Dermis blood vessel endothelial cell (primary cell): ENCODE data around the gene APBB2. TPM values are rescaled to one million over a fixed set of nuclear protein-coding genes. Genes with fewer than 3 reads are reported as not detected.
A peak's percentile ranks its signal among the peaks of the same experiment; 100 is the strongest.
"Not testable (repeated sequence)": the region's sequence is repeated elsewhere in the genome, so short reads cannot be mapped to it uniquely, and the experiment has no call there.

Source experiments
- DNase-seq: peaks from one replicate; pipeline ENCODE4 v3.0.0; 2010
- total RNA-seq: library from RNA; depleted of rRNA; stranded (reverse); fragments of >200 nt; gene quantifications from 2 replicates; pipeline ENCODE4 v1.2.3, GENCODE V29; 2014

Gene APBB2
- total RNA-seq, 1 donor from 2014 or later = 88.2 TPM

GRCh38 chr4:41060352-41061334, 153.7 kb downstream of the APBB2 start:
- DNase-seq = peak; percentile 17

- not testable (repeated sequence) for DNase-seq
Observed at GRCh38 chr4:41059411-41059810, 154.9 kb downstream of the APBB2 start.

GRCh38 chr4:41058426-41058825, 155.9 kb downstream of the APBB2 start:
- no peak for DNase-seq

- no peak for DNase-seq
Observed at GRCh38 chr4:41057467-41057866, 156.9 kb downstream of the APBB2 start.

- no peak for DNase-seq
Observed at GRCh38 chr4:41052287-41052686, 162.1 kb downstream of the APBB2 start.

GRCh38 chr4:41050880-41051775, 163.2 kb downstream of the APBB2 start:
- peak; percentile 58 for DNase-seq

- DNase-seq = no peak
Observed at GRCh38 chr4:41050116-41050515, 164.2 kb downstream of the APBB2 start.

- DNase-seq = not testable (repeated sequence)
Observed at GRCh38 chr4:41049176-41049575, 165.2 kb downstream of the APBB2 start.

- no peak for DNase-seq
Observed at GRCh38 chr4:41044791-41045190, 169.6 kb downstream of the APBB2 start.

GRCh38 chr4:41044165-41044564, 170.2 kb downstream of the APBB2 start:
- DNase-seq = no peak

- no peak for DNase-seq
Observed at GRCh38 chr4:41043465-41043864, 170.9 kb downstream of the APBB2 start.

- no peak for DNase-seq
Observed at GRCh38 chr4:41041551-41041950, 172.8 kb downstream of the APBB2 start.

- no peak for DNase-seq
Observed at GRCh38 chr4:41039317-41039716, 175.0 kb downstream of the APBB2 start.

GRCh38 chr4:41038304-41038703, 176.0 kb downstream of the APBB2 start:
- no peak for DNase-seq

- peak; percentile 37 for DNase-seq
Observed at GRCh38 chr4:41029098-41029497, 185.2 kb downstream of the APBB2 start.

- no peak for DNase-seq
Observed at GRCh38 chr4:41028392-41029076, 185.8 kb downstream of the APBB2 start.

GRCh38 chr4:41026971-41027370, 187.4 kb downstream of the APBB2 start:
- DNase-seq = no peak

- no peak for DNase-seq
Observed at GRCh38 chr4:41025824-41026223, 188.5 kb downstream of the APBB2 start.

- peak; percentile 26 for DNase-seq
Observed at GRCh38 chr4:41024556-41025491, 189.5 kb downstream of the APBB2 start.

- no peak for DNase-seq
Observed at GRCh38 chr4:41022116-41022515, 192.2 kb downstream of the APBB2 start.

GRCh38 chr4:41015016-41015675, 199.2 kb downstream of the APBB2 start:
- no peak for DNase-seq
